PC-3 (cell line): Measurements from ENCODE around the gene PKM.

ENCODE experiments used
- EZH2 ChIP-seq: fragments of 300-600 bp; sonication (generic); IDR thresholded peaks from one replicate; pipeline ENCODE4 v1.6.1; 2017; ENCODE audit warnings: antibody characterized with exemption, mild to moderate bottlenecking, low read length; ENCODE audit not compliant: unreplicated experiment
- EZH2phosphoT487 ChIP-seq: fragments of 300-600 bp; sonication (generic); IDR thresholded peaks from 2 replicates; pipeline ENCODE4 v1.6.1; 2018; ENCODE audit warnings: mild to moderate bottlenecking, antibody characterized with exemption, low read length, borderline replicate concordance
- TF ChIP-seq, protein P1 (sequence below): fragments of 300-600 bp; sonication (generic); conservative IDR thresholded peaks from 2 replicates; pipeline ENCODE4 v1.5.1; 2017; ENCODE audit warnings: antibody characterized with exemption, low read depth, mild to moderate bottlenecking, low read length

DNA sequence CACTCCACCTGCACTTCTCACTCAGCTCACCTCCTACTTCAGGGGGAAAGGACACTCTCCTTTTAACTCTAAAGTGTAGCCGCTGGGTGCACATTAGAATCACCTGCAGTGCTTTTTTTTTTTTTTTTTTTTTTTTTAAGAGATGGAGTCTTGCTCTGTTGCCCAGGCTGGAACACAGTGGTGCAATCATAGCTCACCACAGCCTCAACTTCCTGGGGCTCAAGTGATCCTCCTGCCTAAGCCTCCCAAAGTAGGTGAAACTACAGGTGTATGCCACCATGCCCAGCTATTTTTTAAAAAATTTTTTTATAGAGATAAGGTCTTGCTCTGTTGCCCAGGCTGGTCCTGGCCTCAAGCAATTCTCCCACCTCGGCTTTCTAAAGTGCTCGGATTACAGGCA lies 54.2 kb downstream of the PKM start:
- TF ChIP-seq, protein P1, sequence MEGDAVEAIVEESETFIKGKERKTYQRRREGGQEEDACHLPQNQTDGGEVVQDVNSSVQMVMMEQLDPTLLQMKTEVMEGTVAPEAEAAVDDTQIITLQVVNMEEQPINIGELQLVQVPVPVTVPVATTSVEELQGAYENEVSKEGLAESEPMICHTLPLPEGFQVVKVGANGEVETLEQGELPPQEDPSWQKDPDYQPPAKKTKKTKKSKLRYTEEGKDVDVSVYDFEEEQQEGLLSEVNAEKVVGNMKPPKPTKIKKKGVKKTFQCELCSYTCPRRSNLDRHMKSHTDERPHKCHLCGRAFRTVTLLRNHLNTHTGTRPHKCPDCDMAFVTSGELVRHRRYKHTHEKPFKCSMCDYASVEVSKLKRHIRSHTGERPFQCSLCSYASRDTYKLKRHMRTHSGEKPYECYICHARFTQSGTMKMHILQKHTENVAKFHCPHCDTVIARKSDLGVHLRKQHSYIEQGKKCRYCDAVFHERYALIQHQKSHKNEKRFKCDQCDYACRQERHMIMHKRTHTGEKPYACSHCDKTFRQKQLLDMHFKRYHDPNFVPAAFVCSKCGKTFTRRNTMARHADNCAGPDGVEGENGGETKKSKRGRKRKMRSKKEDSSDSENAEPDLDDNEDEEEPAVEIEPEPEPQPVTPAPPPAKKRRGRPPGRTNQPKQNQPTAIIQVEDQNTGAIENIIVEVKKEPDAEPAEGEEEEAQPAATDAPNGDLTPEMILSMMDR, result no peak
- TF ChIP-seq EZH2, result no peak
- no peak for TF ChIP-seq EZH2phosphoT487
